NT2/D1 (cell line): Measurements from ENCODE around the gene VWA8.

ENCODE experiments used
- SUZ12 ChIP-seq: IDR thresholded peaks from 2 replicates; pipeline ENCODE4 v1.6.1; 2011; ENCODE audit not compliant: insufficient read length, insufficient read depth; ENCODE audit errors: extremely low read depth
- YY1 ChIP-seq: IDR thresholded peaks from 2 replicates; pipeline ENCODE4 v1.6.1; 2011; ENCODE audit not compliant: insufficient read length, insufficient read depth

DNA sequence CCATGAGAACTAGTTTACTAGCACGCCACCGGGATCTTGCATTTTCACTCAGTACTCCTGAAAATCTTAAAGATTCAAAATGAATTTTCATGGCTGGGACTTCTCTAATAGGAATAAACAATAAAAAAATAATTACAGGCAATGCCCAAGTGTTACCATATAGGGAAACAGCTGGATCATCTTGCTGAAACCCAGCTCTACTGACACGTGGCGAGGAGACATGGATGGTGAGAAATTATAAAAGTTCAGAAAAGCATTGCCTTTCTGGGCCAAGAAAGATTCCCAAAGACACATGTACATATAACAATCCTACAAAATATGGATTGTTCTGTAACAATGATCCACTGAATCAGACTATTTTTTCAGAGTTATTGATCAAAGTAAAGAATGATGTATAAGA is 294.3 kb downstream of the VWA8 start:
- TF ChIP-seq YY1 (no peak), SUZ12 (no peak)
